Gastrocnemius medialis (tissue), 4 donors: ENCODE measurements around the gene SOS2.

Source experiments
- CTCF ChIP-seq, 5 experiments: fragments of 450-650 bp in 3 of 5; fragments of 200-600 bp in 2 of 5; sonication (generic) in 2 of 5; IDR thresholded peaks in 4 of 5; conservative IDR thresholded peaks in 1 of 5; 1 replicate in 4 of 5; 2 replicates in 1 of 5; pipeline ENCODE4 v1.5.1; 2016 to 2019; ENCODE audit warnings: antibody characterized with exemption in 5 of 5, mild to moderate bottlenecking in 3 of 5, moderate library complexity in 3 of 5
- POLR2A ChIP-seq, 2 donors: fragments of 450-650 bp; IDR thresholded peaks; one replicate each; pipeline ENCODE4 v1.6.1; 2017; ENCODE audit warnings: antibody characterized with exemption in 2 of 2, mild to moderate bottlenecking in 2 of 2, moderate library complexity in 2 of 2

- TF ChIP-seq CTCF (IDR thresholded peaks at IDR 0.05 in 4 of 5, conservative IDR thresholded peaks at IDR 0.05 in 1 of 5) (no peak), POLR2A (IDR thresholded peaks at IDR 0.05) (no peak)
Measured at GRCh38 chr14:50121486-50121885, 109.9 kb downstream of the SOS2 start.
